Loucy (cell line): ENCODE results near the gene GAGE10.

Experiments
- EZH2phosphoT487 ChIP-seq: fragments of 200-600 bp; IDR thresholded peaks from 2 replicates; pipeline ENCODE4 v1.6.1; 2018; ENCODE audit warnings: antibody characterized with exemption, mild to moderate bottlenecking, moderate library complexity, borderline replicate concordance
- TF ChIP-seq, protein P1 (sequence below): fragments of 200-600 bp; sonication (generic); conservative IDR thresholded peaks from 2 replicates; pipeline ENCODE4 v1.5.1; 2014; ENCODE audit warnings: mild to moderate bottlenecking, antibody characterized with exemption, low read length

DNA sequence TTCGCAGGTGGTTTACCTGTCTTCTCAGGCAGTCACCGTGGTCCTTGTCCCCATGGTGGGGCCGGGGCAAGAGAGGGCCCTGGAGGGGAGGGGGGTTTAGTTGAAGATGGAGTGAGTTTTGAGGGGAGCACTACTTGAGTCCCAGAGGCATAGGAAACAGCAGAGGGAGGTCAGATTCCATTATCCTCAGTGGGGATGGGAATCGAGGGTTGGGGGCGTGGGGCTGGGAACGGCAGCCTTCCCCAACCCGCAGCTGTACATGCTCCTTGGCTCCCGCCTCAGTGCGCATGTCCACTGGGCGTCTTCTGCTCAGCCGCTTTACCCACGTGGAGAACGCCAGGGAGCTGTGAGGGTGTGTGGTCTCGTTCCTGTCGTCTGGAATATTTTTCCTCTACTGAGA lies at the start of gene GAGE10:
- TF ChIP-seq, protein P1, sequence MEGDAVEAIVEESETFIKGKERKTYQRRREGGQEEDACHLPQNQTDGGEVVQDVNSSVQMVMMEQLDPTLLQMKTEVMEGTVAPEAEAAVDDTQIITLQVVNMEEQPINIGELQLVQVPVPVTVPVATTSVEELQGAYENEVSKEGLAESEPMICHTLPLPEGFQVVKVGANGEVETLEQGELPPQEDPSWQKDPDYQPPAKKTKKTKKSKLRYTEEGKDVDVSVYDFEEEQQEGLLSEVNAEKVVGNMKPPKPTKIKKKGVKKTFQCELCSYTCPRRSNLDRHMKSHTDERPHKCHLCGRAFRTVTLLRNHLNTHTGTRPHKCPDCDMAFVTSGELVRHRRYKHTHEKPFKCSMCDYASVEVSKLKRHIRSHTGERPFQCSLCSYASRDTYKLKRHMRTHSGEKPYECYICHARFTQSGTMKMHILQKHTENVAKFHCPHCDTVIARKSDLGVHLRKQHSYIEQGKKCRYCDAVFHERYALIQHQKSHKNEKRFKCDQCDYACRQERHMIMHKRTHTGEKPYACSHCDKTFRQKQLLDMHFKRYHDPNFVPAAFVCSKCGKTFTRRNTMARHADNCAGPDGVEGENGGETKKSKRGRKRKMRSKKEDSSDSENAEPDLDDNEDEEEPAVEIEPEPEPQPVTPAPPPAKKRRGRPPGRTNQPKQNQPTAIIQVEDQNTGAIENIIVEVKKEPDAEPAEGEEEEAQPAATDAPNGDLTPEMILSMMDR, result no peak
- no peak for TF ChIP-seq EZH2phosphoT487
